Measurements from ENCODE around the gene VPS13C.
"Not testable (repeated sequence)": the region's sequence is repeated elsewhere in the genome, so short reads cannot be mapped to it uniquely, and the experiment has no call there.

The VPS13C gene

DNA sequence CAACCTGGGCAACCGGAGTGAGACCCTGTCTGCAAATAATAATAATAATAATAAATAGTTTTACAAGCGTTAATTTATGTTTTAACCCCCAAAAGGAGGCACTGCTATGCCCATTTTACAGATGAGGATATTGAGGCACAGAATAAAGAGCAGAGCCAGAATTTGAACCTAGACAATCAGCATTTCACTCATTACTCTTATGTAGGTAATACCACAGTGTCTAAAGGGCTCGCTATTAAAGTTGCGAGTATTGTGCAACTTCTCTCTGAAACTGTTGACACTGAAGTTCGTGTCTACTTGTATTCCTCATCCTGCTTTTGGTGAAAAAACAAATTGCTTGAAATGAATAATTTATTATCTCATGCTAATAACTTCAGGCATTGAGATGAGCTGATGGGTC lies 9.3 kb upstream of the VPS13C start:
- no peak for DNase-seq (ENCODE audit: low spot score)

DNA sequence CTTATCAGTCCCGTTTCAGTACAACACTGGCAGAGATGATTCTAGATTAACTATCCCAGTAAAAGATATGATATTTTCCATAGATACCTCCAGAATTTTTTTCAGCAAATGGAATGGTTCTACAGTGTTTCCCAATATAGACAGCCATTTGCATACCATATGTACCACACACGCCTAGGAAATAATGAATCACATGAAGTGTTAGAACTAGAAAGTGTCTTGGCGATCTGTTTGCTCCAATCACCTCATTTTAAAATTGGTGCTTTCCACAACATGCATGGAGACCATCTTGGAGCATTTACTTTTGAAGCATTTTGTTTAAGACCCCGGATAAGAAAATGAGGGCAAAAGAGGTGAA lies 8.5 kb upstream of the VPS13C start:
- no peak for DNase-seq (ENCODE audit: low spot score)

DNA sequence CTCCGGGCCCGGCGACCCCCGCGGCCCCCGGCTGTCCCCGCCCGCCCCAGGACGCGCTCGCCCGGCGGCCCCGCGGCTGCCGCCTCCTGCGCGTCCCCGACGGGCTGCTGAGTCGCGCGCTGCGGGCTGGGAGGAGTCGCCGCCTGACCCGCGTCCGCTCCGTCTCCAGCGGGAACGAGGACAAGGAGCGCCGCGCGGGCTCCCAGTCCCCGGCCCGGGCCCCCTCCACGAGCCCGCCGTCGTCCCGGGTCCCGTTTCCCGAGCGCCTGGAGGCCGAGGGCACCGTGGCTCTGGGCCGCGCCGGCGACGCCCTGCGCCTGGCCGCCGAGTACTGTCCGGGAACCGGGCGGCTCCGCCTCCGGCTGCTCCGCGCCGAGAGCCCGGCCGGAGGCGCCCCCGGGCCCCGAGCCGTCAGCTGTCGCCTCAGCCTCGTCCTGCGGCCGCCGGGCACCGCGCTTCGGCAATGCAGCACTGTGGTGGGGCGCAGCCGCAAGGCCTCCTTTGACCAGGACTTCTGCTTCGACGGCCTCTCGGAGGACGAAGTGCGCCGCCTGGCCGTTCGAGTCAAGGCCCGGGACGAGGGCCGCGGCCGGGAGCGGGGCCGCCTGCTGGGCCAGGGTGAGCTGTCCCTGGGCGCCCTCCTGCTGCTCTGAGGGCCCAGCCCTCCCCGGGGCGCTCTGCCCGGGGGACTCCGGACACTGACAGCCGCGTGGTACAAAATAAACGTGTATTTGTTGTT lies 8.0 kb upstream of the VPS13C start:
- DNase-seq (ENCODE audit: low spot score) = peak; percentile 17

DNA sequence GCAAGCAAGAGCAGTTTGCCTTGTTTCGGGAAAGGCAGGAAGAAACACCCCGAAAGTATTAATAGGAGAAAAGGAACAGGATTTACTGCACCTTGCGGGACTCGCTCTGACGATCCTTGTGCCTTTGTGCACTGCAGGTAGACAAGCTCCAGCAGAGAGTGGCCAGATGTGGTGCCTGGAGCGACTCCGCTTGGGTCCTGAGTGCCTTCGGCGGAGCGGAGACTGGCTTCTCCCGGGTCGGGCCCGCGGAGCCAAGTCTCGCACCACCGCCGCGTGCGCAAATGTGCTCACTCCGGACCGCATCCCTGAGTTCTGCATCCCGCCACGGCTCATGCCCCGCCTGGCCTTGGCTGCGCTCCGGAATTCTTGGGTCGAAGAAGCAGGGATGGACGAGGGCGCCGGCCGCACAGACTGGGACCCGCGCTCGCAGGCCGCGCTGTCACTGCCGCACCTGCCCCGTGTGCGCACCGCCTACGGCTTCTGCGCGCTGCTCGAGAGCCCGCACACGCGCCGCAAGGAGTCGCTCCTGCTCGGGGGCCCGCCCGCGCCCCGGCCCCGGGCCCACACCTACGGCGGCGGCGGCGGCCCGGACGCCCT lies 7.3 kb upstream of the VPS13C start:
- DNase-seq (ENCODE audit: low spot score) = no peak

DNA sequence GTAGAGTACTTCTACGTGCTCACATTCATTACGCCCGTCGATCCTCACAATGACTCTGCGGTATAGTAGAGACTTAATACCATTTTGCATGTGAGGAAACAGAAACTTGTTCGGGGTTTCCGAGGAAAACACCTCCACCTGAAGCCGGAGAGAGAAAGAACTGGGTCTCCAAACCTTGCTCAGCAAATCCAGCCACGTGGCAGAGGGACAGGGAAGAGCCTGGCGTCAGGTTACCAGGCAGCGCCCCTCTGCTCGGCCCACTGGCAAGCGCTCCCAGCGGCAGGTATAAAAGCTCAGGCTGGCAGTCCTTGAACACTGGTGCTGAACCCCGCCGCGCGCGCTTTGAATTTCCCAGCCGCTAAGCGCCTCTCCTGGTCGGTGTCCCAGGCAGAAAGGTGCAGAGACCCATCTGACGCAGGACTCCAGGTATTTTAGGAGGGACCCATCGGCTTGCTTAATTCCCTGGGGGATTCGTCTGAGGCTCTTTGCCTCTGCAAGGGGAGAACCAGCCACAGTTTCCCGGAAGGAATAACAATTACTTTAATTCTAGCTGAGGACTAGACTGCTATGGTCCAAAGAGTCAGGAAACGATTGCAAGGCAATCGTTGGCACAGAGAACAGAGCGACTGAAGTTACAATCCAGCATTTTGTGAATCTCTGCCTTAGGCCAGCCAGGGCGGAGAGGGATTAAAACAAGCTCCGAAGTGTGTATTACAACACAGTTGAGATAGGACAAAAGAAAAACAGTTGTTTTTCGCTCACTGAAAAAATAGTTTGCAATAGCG lies 6.6 kb upstream of the VPS13C start, which contains the start of gene C2CD4A:
C2CD4A (plus strand) TSS at position 315 of the 785 bp plus-strand sequence. CDS start 637 bp downstream, outside the sequence.
- peak; percentile 62 for DNase-seq (ENCODE audit: low spot score)

DNA sequence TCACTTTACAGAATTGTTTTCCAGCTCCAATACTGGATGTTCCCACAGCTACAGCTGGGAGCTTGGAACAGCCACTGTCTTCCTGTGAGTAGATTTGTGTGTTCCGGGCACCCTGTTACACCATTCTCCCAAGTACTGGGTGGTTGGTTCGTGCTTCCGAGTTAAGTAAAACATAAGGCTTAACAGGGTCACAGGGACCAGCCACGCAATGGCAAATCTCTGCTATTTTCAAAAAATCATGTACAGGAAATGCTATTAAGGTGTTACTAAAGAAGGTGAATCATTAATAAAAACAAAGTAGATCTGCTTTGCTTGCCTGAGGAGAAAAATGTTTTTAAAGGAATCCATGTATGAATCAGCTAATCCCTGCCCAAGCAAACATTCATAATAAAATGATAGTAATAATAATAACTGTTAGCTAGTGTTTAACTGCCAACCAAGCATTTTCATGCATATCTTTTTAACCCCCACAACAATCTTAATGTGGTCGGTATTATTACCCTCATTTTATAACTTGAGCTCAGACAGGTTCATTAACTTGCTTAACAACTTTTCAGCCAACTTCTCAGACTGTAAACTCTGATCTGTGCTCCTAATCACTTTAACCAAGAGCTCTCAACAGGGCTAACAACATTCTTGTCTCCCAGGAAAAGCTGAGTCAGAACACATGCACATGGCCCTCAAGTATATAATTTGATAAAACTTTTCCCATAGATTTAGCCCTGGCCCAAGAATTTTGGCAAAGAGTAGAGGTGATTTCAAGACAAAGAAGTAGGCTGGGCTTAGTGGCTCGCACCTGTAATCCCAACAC lies 3.8 kb upstream of the VPS13C start:
- DNase-seq (ENCODE audit: low spot score) = no peak

DNA sequence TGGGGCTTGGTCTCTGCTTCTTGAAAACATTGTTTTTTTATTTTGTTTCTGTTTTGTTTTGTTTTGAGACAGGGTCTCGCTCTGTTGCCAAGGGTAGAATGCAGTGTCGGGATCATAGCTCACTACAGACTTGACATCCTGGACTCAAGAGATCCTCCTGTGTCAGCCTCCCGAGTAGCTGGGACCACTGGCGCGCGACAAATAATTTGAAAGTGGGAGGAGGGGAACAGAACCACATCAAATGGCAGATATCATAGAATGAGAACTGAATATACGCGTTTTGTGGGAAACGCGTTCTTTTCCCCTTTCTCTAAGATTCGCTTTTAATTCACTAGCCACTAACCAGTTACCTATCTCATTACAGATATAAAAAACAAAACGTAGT lies 641 bp upstream of the VPS13C start:
- DNase-seq (ENCODE audit: low spot score) = no peak

DNA sequence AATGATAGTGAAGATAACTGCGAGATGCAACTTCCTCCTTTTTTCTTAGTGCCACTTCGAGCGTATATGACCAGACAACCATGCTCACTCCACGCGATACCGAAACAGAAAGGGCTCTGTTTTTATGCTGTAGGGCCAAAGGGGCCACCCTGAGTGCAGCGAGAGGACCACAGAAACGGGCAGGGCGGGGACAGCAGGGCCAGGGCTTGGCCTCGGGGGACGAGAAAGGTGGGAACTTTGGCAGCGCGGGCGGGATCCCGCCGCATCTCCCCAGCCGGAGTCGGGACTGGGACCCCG lies 483 bp downstream of the VPS13C start:
- DNase-seq (ENCODE audit: low spot score) = peak; percentile 82

DNA sequence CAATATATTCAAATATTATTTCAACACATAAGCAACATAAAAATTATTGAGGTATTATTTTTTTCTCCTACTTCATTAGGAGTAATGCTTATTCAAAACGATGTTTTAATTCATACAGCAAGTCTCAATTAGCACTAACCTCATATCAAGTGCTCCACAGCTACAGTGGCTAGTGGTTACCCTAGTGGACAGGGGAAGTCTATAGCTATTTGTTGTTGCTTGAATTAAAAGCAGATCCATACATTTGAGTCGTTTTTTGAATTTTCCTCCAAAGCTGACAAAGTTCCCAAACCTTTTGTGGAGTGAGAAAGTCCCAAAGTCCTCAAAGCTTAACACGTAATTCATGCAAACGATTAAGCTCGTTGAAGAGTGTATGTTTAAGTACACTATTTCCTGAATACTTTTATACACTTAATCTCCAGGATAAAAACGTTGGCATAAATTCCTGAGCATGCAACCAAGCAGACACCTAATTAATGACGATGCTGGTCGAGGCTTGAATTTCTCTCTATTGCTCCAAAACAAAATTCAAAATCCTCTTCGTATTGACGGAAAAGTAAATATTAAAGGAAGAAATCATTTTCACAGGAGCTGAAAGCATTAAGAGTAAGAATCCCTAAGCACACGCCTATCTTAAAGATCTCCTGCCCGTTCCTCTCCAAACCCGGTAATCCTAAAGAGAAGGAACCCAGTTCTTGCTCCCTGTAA lies 985 bp downstream of the VPS13C start:
- no peak for DNase-seq (ENCODE audit: low spot score)

DNA sequence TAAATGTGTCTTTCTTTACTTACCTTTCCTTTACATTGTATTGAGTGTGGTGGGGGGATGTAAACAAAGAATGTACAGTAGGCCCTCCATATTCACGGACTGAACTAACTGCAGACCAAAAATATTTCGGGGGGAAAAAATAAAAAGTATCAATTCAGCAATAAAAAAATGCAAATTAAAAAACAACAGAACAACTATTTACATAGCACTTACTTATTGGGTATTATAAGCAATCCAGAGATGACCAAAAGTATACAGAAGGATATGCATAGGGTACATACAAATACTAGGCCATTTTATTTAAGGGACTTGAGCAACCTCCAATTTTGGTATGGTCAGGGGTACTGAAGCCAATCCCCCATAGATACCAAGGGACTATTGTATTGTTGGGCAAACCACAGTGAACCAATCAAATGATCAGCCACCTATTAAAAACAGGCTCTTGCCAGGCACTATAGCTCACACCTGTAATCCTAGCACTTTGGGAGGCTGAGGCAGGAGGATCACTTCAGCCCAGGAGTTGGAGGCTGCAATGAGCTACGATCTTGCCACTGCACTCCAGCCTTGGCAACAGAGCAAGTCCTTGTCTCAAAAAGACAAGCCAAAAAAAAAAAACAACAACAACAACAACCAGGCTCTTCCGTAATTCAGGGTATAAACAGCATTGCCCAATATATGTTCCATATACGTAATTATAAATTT lies 1.8 kb downstream of the VPS13C start:
- DNase-seq (ENCODE audit: low spot score) = no peak

DNA sequence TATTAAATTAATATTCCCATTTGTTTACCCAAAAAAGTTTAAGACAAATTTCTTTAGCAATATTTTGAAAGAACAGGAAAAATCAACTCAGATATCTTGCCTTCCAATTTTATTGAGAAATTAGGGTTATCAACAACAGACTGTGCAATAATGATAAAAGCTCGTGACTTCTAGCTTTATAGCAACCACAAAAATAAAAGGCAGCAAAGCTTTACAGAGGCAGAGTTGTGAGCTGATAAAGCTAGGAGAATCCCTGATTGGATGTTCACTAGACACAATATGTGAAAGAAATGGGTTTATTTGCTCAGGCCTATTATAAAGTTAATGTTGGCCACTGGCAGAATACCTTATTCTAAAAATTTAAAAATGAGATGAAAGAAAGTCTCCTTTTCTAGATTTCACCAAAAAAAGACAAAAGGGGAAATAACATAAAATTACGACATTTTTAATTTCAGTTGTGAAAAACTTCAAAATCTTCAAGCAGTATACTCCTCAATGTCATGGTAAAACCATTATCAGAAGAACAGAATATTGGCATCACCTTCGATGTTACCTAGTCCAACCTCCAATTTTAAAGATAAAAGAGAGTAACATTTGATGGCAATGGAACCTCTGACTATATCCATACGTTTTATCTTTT lies 2.8 kb downstream of the VPS13C start:
- DNase-seq (ENCODE audit: low spot score) = no peak

DNA sequence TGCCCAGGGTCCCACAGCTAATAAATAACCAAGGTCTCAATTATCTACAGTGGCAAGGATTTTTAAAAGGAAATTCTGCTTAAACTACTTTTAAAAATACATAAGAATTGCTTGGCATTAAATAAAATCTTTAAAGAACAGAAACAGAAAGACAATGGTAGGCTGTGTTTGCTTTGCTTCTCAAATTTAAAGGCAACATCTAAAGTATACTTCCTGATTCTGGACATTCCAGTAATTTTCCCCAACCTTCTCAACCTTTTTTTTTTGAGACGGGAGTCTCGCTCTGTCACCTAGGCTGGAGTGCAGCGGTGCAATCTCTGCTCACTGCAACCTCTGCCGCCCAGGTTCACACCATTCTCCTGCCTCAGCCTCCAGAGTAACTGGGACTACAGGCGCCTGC lies 5.3 kb downstream of the VPS13C start:
- DNase-seq (ENCODE audit: low spot score) = no peak

DNA sequence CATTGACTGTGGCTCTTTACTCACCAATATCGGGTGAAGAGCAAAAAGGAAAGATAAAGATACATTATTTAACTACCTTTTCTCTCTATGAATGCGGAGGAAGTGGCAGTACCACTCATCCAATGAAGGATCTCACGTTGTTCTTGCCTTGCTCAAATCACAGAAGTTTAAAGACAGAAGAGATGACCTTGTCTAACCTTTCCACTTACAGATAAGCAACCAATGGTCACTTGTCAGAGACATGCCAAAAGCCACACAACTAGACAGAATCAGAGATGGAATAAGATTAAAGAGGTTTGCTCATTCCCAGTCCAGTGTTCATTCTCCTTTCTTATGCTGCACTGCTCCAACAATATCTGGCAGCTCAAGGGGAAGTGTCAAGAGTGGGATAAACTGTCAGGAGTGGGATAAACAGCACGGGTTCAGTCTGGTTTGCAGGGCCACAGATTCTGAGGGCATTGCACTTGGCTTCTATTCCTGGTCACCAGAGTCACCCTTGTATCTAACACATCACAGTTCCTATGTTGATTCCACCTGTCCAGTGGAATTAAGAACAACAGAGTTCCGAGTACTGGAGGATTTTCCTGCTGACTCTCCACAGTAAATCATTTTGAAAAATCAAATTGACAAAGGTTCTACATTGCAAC lies 6.7 kb downstream of the VPS13C start:
- no peak for DNase-seq (ENCODE audit: low spot score)

DNA sequence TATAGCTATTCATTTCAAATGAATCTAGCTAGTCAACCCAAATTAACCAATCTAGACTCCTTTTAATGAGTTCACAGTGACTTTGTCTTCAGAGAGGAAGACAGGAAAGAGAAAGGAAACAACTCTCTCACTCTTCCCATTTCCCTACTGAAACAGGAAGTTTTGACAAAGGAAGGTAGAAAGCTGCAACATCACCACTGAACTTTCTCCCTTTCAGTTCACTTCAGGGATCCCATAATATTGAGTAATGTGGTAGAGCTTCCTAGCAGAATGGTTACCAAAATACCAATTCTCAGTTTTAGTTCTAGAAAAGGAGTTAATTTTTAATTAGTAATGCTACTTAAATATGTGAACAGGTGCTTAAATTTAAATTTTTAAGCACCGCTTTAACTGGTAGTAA lies 7.5 kb downstream of the VPS13C start:
- DNase-seq (ENCODE audit: low spot score) = no peak

DNA sequence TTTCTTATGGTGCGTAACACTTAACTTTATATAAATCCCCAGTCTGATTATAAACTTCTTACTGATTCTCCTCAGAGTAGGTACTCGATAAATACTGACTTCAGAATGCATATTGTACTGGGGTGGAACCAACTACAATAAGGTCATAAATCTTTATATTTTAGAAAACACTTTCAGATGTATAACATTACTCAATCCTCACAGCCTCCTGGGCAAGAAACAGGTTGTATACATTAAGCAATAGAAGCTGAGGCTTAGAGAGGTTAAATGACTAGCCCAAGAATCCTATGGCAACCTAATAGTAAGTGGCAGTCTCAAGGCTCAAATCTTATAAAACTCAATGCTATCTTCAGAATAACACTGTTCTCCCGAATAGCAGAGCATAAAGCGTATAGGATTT lies 9.1 kb downstream of the VPS13C start:
- no peak for DNase-seq (ENCODE audit: low spot score)

DNA sequence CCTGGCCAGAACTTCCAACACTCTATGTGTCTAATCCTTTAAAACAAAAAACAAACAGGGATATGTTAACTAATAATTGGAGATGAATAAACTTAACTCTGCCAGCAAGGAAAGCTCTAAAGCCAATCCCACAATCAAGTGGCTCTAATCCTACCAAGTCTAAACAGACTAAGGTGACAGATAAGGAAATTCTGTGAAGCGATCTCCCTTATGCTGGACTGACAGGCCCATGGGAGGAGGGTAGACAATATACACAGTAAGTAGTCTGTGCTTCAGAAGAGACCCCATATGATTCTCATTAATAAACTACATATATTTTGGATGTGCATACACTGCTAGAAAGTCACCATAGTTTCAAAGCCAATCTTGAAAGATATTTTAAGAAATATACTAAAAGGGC lies 10.1 kb downstream of the VPS13C start:
- DNase-seq (ENCODE audit: low spot score) = no peak

DNA sequence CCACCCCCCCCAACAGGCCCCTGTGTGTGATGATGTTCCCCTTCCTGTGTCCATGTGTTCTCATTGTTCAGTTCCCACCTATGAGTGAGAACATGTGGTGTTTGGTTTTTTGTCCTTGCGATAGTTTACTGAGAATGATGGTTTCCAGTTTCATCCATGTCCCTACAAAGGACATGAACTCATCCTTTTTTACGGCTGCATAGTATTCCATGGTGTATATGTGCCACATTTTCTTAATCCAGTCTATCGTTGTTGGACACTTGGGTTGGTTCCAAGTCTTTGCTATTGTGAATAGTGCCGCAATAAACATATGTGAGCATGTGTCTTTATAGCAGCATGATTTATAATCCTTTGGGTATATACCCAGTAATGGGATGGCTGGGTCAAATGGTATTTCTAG lies 12.0 kb downstream of the VPS13C start:
- DNase-seq (ENCODE audit: low spot score) = not testable (repeated sequence)

DNA sequence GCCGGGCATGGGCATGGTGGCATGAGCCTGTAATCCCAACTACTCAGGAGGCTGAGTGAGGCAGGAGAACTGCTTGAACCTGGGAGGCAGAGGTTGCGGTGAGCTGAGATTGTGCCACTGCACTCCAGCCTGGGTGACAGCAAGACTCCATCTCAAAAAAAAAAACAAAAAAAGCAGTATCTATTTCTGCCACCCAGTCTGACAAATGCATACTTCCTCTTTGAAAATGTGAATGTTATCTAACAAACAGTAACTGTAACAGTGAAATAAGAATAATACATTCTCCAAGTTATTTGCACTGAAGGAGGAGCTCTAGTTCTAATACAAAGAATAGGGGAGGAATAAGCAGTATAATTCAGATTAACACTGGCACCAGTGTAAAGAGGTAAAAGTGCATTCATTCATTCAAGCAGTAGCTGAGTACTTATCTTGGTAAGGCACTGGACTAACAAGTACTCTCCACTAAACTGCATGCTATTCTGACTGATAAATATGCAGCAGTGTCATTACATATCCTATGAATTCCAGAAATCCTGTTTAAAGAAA lies 12.9 kb downstream of the VPS13C start:
- DNase-seq (ENCODE audit: low spot score) = no peak

DNA sequence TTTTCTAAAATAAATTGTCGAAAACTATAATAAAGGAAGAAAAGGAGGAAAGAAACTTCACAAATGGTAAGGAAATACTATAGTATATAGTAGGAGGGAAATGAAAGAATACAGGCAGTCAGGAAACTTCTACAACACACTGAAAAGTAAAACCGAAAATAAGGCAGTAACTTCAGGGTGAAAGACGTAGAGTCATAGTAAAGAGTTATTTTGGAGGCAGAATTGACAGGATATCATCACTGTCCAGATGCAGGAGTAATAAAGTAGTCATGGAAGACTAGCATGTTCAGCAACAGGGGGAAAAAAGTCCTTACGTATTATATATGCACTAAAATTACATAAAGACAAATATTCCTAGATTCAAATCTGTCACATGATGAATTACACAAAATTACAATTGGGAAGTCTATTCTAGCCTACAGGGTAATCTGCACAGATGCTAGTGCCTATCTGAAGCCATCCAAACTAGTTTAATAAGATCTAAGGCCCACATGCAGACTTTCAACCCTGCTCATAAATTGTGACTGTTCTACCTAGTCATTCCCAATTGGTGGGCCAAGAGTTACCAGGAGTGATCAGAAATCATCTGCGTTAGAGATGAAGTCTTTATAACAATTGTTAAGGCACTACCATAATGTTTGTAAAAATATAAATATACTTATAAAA lies 14.0 kb downstream of the VPS13C start:
- no peak for DNase-seq (ENCODE audit: low spot score)

Data from germinal center (tissue), 1 donor.